K562 (cell line): ENCODE results near the gene GABRR1.

ENCODE experiments used
- EZH2 ChIP-seq: IDR thresholded peaks from 2 replicates; pipeline ENCODE4 v1.6.1; 2012; ENCODE audit warnings: low read depth, mild to moderate bottlenecking, inconsistent platforms, low read length, borderline replicate concordance
- HEY1 ChIP-seq: fragments of 250-450 bp; sonication (Bioruptor Pico); IDR thresholded peaks from 2 replicates; pipeline ENCODE4 v1.5.0; 2020; ENCODE audit warnings: mild to moderate bottlenecking, moderate library complexity, borderline replicate concordance
- HIVEP1 ChIP-seq: fragments of 250-450 bp; sonication (Bioruptor Pico); IDR thresholded peaks from 2 replicates; pipeline ENCODE4 v1.4.0; 2020; ENCODE audit warnings: mild to moderate bottlenecking
- KLF10 ChIP-seq: fragments of 250-450 bp; sonication (Bioruptor Pico); IDR thresholded peaks from 2 replicates; pipeline ENCODE4 v1.6.1; 2021; ENCODE audit warnings: matching md5 sums
- RBM25 ChIP-seq: fragments of 200-400 bp; formaldehyde crosslinking; IDR thresholded peaks from 2 replicates; pipeline ENCODE4 v1.6.1; 2018; ENCODE audit warnings: low read length, low read depth, moderate library complexity; ENCODE audit not compliant: severe bottlenecking
- RBM39 ChIP-seq: fragments of 200-400 bp; formaldehyde crosslinking; optimal IDR thresholded peaks from 2 replicates; pipeline ENCODE3; 2018; ENCODE audit warnings: low read depth, low read length
- SIN3A ChIP-seq, 2 experiments: fragments of 150-350 bp in 1 of 2; IDR thresholded peaks; 2 replicates each; pipeline ENCODE4 v1.6.1; 2011 to 2016; ENCODE audit warnings: borderline replicate concordance in 2 of 2, low read depth in 2 of 2, low read length in 2 of 2, mild to moderate bottlenecking in 2 of 2, moderate library complexity in 2 of 2; ENCODE audit not compliant: control insufficient read depth in 1 of 2
- ZBED1 ChIP-seq: IDR thresholded peaks from 2 replicates; pipeline ENCODE4 v1.6.1; 2014
- ZNF121 ChIP-seq: sonication (generic); formaldehyde crosslinking; conservative IDR thresholded peaks from 2 replicates; pipeline ENCODE4 v1.8.0; 2022; ENCODE audit warnings: missing genetic modification reagents
- ZNF143 ChIP-seq: sonication (generic); formaldehyde crosslinking; IDR thresholded peaks from 2 replicates; pipeline ENCODE4 v1.9.0; 2022; ENCODE audit warnings: mild to moderate bottlenecking, missing genetic modification reagents
- TF ChIP-seq, protein P1 (sequence below): fragments of 250-450 bp; sonication (Bioruptor Pico); IDR thresholded peaks from 2 replicates; pipeline ENCODE4 v1.4.0; 2020; ENCODE audit warnings: mild to moderate bottlenecking, moderate library complexity
- TF ChIP-seq, protein P2 (sequence below): fragments of 450-650 bp; IDR thresholded peaks from 2 replicates; pipeline ENCODE4 v1.6.1; 2016; ENCODE audit warnings: low read depth, mild to moderate bottlenecking, moderate library complexity
- TF ChIP-seq, protein P3 (sequence below), 3 experiments: IDR thresholded peaks in 2 of 3; conservative IDR thresholded peaks in 1 of 3; 2 replicates each; pipeline ENCODE4 v1.5.1; 2011 to 2012; ENCODE audit warnings: low read length in 3 of 3, mild to moderate bottlenecking in 3 of 3, control low read depth in 2 of 3, improper control_type of control experiment in 1 of 3, inconsistent platforms in 1 of 3, low read depth in 1 of 3, mixed read lengths in 1 of 3, moderate library complexity in 1 of 3; ENCODE audit not compliant: insufficient read depth in 2 of 3

DNA sequence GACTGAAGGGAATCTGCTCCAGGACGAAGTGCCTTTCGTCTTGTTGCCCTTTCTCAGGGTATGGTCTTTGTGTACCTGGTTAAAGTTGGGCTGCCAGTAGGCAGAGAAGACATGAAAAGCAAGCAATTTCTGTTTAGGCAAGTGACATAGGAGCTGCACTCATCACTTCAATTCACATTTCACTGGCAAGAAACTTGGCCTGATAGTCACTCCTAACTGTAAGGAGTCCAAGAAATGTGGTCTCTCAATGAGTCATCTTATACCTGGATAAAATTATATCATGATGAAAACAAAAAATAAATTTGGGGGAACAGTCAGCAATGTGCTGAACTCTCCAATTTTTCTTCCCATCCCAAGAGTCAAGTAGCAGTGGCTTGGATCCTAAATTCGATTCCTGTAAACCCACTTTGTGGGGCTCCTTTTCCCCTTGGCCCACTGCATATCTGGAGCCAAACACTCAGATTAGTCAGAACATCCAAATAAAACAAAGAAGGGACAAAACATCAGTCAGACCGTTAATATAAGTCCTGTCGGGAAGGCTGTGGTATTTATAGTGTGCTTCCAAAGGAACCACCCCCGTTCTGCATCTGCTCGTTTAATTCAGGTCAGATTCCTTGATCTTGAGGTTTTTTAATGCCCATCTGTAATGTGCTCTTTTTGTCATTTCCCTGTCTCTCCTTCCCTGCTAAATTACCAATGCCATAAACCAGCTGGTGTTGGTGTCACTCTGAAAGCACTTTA, 5.0 kb upstream of the GABRR1 start:
- TF ChIP-seq ZNF121 (CRISPR knock-in tag) (no peak), RBM39 (no peak), ZBED1 (no peak), ZNF143 (no peak), SIN3A (IDR thresholded peaks at IDR 0.05; ENCODE audit: borderline replicate concordance in 2 of 2, control insufficient read depth in 1 of 2, low read depth in 2 of 2, low read length in 2 of 2) (no peak), KLF10 (CRISPR knock-in tag) (no peak), HIVEP1 (CRISPR knock-in tag) (no peak), RBM25 (no peak), HEY1 (CRISPR knock-in tag) (no peak), EZH2 (no peak)
- TF ChIP-seq, protein P1, sequence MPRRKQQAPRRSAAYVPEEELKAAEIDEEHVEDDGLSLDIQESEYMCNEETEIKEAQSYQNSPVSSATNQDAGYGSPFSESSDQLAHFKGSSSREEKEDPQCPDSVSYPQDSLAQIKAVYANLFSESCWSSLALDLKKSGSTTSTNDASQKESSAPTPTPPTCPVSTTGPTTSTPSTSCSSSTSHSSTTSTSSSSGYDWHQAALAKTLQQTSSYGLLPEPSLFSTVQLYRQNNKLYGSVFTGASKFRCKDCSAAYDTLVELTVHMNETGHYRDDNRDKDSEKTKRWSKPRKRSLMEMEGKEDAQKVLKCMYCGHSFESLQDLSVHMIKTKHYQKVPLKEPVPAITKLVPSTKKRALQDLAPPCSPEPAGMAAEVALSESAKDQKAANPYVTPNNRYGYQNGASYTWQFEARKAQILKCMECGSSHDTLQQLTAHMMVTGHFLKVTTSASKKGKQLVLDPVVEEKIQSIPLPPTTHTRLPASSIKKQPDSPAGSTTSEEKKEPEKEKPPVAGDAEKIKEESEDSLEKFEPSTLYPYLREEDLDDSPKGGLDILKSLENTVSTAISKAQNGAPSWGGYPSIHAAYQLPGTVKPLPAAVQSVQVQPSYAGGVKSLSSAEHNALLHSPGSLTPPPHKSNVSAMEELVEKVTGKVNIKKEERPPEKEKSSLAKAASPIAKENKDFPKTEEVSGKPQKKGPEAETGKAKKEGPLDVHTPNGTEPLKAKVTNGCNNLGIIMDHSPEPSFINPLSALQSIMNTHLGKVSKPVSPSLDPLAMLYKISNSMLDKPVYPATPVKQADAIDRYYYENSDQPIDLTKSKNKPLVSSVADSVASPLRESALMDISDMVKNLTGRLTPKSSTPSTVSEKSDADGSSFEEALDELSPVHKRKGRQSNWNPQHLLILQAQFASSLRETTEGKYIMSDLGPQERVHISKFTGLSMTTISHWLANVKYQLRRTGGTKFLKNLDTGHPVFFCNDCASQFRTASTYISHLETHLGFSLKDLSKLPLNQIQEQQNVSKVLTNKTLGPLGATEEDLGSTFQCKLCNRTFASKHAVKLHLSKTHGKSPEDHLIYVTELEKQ (CRISPR knock-in tag): no peak
- TF ChIP-seq, protein P2, sequence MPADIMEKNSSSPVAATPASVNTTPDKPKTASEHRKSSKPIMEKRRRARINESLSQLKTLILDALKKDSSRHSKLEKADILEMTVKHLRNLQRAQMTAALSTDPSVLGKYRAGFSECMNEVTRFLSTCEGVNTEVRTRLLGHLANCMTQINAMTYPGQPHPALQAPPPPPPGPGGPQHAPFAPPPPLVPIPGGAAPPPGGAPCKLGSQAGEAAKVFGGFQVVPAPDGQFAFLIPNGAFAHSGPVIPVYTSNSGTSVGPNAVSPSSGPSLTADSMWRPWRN: no peak
- TF ChIP-seq, protein P3, sequence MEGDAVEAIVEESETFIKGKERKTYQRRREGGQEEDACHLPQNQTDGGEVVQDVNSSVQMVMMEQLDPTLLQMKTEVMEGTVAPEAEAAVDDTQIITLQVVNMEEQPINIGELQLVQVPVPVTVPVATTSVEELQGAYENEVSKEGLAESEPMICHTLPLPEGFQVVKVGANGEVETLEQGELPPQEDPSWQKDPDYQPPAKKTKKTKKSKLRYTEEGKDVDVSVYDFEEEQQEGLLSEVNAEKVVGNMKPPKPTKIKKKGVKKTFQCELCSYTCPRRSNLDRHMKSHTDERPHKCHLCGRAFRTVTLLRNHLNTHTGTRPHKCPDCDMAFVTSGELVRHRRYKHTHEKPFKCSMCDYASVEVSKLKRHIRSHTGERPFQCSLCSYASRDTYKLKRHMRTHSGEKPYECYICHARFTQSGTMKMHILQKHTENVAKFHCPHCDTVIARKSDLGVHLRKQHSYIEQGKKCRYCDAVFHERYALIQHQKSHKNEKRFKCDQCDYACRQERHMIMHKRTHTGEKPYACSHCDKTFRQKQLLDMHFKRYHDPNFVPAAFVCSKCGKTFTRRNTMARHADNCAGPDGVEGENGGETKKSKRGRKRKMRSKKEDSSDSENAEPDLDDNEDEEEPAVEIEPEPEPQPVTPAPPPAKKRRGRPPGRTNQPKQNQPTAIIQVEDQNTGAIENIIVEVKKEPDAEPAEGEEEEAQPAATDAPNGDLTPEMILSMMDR (IDR thresholded peaks at IDR 0.05 in 2 of 3, conservative IDR thresholded peaks at IDR 0.05 in 1 of 3; ENCODE audit: insufficient read depth in 2 of 3, low read depth in 1 of 3, low read length in 3 of 3): no peak
